ENCODE results near the gene FYCO1.

DNA sequence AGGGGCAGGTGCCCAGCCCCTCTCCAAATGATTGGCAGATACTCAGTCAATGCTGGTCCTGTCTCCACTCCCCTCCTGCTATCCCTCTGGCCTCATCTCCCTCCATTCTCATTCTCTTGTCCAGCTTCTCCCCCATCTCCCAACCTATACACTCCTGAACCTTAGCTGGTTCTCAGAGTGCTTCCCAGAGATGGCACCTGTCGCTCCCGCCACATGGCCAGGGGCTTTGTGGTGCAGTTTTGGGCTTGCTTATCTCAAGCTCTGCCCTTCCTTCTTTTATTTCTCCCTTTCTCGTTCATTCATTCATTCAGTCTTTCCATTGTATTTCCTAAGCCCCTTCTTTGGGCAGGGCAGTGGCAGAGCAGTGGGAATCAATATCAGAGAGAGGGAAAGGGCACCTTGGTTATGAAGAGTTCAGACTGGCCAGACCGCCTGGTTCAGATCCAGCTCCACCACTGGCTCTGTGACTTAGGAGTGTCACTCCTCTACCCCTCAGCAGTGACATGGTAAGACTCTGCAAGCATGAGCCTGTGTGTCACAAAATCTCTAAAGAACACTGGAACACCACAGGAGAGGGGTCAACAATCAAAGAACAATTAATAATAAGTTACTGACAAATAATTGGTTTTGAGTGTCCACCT lies 72.6 kb downstream of the FYCO1 start:
- TF ChIP-seq KDM1A (IDR thresholded peaks at IDR 0.05; ENCODE audit: borderline replicate concordance, low read length) (no peak), GTF2F1 (IDR thresholded peaks at IDR 0.05; ENCODE audit: borderline replicate concordance, low read depth, low read length) (no peak), FOSL1 (IDR thresholded peaks at IDR 0.05; ENCODE audit: insufficient read depth, low read depth, low read length) (no peak), POLR2AphosphoS5 (IDR thresholded peaks at IDR 0.05; ENCODE audit: low read depth, low read length) (no peak), GABPA (IDR thresholded peaks at IDR 0.05; ENCODE audit: borderline replicate concordance, insufficient read depth, low read length) (no peak), RFX5 (IDR thresholded peaks at IDR 0.05; ENCODE audit: borderline replicate concordance, low read depth, low read length) (no peak), POLR2A (IDR thresholded peaks at IDR 0.05; ENCODE audit: control extremely low read depth in 1 of 2, low read depth in 2 of 2, low read length in 2 of 2) (no peak), POU5F1 (IDR thresholded peaks at IDR 0.05; ENCODE audit: low read depth, low read length) (no peak), YY1 (IDR thresholded peaks at IDR 0.05; ENCODE audit: low read depth, low read length) (no peak), EP300 (IDR thresholded peaks at IDR 0.05; ENCODE audit: borderline replicate concordance in 1 of 2, low read depth in 2 of 2, low read length in 2 of 2) (no peak)
- TF ChIP-seq, protein P1, sequence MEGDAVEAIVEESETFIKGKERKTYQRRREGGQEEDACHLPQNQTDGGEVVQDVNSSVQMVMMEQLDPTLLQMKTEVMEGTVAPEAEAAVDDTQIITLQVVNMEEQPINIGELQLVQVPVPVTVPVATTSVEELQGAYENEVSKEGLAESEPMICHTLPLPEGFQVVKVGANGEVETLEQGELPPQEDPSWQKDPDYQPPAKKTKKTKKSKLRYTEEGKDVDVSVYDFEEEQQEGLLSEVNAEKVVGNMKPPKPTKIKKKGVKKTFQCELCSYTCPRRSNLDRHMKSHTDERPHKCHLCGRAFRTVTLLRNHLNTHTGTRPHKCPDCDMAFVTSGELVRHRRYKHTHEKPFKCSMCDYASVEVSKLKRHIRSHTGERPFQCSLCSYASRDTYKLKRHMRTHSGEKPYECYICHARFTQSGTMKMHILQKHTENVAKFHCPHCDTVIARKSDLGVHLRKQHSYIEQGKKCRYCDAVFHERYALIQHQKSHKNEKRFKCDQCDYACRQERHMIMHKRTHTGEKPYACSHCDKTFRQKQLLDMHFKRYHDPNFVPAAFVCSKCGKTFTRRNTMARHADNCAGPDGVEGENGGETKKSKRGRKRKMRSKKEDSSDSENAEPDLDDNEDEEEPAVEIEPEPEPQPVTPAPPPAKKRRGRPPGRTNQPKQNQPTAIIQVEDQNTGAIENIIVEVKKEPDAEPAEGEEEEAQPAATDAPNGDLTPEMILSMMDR (IDR thresholded peaks at IDR 0.05; ENCODE audit: control extremely low read depth in 1 of 3, insufficient read depth in 1 of 3, low read depth in 1 of 3, low read length in 3 of 3) = no peak
- TF ChIP-seq, protein P2, sequence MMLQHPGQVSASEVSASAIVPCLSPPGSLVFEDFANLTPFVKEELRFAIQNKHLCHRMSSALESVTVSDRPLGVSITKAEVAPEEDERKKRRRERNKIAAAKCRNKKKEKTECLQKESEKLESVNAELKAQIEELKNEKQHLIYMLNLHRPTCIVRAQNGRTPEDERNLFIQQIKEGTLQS (IDR thresholded peaks at IDR 0.05; ENCODE audit: insufficient read depth, low read depth, low read length) = no peak
